Central memory CD4-positive, alpha-beta T cell (primary cell): Measurements from ENCODE around the gene PLEKHB1.

Experiments
- DNase-seq: peaks from one replicate; pipeline ENCODE4 v3.0.0; 2022

PLEKHB1 gene

GRCh38 chr11:73693899-73694525 is 47.6 kb downstream of the PLEKHB1 start:
- no peak for DNase-seq

- no peak for DNase-seq
Observed at GRCh38 chr11:73705053-73705452, 58.7 kb downstream of the PLEKHB1 start.

GRCh38 chr11:73710964-73711363 is 64.6 kb downstream of the PLEKHB1 start:
- no peak for DNase-seq
